ENCODE data around the gene STK17B.

Gene STK17B

DNA sequence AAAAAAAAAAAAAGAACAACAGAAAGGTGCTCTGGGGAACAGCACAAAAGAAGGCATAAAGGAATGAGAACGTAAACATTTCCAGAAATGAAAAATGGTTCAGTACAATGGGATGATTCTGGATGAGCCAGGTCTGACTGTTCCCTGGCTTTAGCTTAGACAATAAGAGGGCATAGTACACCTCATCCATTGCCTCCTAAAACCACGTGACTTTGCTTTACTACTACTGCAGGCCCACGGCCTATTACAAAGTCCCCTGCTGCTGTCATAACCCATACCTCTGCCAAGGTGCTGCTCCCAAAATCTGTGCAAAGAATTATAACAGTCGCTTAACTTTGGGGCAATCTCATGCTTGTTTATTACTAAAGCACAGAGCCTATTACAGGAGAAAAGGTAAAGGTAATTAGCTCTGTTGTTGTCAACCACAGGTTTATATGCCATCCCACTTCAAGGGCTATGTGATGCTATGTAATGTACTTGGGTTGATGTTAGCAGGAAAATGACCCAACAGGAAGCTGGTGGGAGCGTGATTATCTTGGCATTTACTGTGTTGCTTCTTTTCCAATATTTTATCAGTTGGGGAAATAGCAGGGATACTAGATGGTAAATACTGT lies 26.8 kb downstream of the STK17B start:
- Histone ChIP-seq H3K4me3 (ENCODE audit: low read length) (no peak overlapping the region), H3K36me3 (ENCODE audit: control insufficient read depth, insufficient read depth, low read length) (no peaks in the 10 kb centered on the region), H3K9me3 (ENCODE audit: control insufficient read depth, low read length) (no peaks in the 10 kb centered on the region), H3K9ac (ENCODE audit: low read length) (no peak overlapping the region), H3K27me3 (ENCODE audit: control insufficient read depth, insufficient read depth, low read length) (no peaks in the 10 kb centered on the region), H3K4me1 (ENCODE audit: control insufficient read depth, insufficient read depth, low read length) (peaks cover 6% of the 10 kb centered on the region)

DNA sequence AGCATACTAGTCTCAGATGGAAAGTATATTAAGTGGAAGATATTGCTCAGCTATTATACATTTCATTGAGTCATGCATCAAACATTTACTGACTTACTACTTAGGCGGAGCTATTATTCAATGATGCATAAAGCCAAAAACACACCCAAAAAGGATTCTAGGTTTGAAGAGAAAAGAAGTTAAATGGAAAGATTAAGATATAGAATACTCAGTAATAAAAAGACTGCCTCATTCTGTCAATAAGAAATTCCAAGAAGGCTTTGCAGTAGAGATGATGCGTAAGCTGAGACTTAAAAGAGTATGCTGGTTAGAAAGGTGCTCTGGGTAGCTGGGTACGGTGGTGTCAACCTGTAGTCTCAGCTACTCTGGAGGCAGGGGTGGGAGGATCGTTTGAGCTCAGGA lies 27.6 kb downstream of the STK17B start:
- Histone ChIP-seq H3K36me3 (ENCODE audit: control insufficient read depth, insufficient read depth, low read length) (no peaks in the 10 kb centered on the region), H3K9me3 (ENCODE audit: control insufficient read depth, low read length) (no peaks in the 10 kb centered on the region), H3K9ac (ENCODE audit: low read length) (no peak overlapping the region), H3K27me3 (ENCODE audit: control insufficient read depth, insufficient read depth, low read length) (no peaks in the 10 kb centered on the region), H3K4me1 (ENCODE audit: control insufficient read depth, insufficient read depth, low read length) (peaks cover under 1% of the 10 kb centered on the region), H3K4me3 (ENCODE audit: low read length) (no peak overlapping the region)

DNA sequence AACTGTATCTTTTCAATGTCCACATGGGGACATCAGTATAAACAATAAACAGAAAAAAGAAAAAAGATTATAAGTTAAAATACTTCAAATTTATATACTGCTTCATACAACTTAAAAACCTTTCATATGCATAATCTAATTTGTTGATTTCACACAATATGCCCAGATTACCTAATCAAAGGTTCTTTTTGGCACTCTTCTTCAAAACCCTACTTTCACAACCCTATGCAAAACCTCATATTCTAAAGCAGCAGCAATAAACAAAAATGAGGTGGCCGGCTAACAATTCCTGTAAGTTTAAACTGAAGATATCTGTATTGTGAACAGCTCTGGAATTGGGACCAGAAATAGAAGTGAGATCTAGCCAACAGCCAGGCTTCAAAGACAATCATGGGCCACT lies 28.6 kb downstream of the STK17B start:
- Histone ChIP-seq H3K4me3 (ENCODE audit: low read length) (no peak overlapping the region), H3K27me3 (ENCODE audit: control insufficient read depth, insufficient read depth, low read length) (no peaks in the 10 kb centered on the region), H3K4me1 (ENCODE audit: control insufficient read depth, insufficient read depth, low read length) (no peaks in the 10 kb centered on the region), H3K36me3 (ENCODE audit: control insufficient read depth, insufficient read depth, low read length) (no peaks in the 10 kb centered on the region), H3K9me3 (ENCODE audit: control insufficient read depth, low read length) (no peaks in the 10 kb centered on the region), H3K9ac (ENCODE audit: low read length) (no peak overlapping the region)

DNA sequence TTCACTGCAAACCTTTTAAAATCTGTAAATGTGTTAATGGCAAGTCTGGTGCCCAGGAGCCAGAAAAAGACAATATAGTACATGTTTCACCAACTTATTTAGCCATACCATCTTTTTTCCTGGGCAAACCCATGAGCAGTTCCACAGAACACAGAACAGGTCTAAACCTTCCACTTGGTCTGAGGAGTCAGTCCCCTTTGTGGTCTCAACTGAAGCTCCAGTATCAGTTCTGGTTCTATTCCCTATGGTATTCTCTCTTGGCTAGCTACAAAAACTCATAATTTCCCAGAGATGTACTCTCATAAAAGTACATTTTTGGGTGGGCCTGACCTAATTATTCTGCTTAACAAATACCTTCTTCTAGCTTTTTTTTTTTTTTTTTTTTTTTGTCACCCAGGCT lies 31.2 kb downstream of the STK17B start:
- Histone ChIP-seq H3K9ac (ENCODE audit: low read length) (no peak overlapping the region), H3K4me1 (ENCODE audit: control insufficient read depth, insufficient read depth, low read length) (no peaks in the 10 kb centered on the region), H3K4me3 (ENCODE audit: low read length) (no peak overlapping the region), H3K9me3 (ENCODE audit: control insufficient read depth, low read length) (no peaks in the 10 kb centered on the region), H3K27me3 (ENCODE audit: control insufficient read depth, insufficient read depth, low read length) (no peaks in the 10 kb centered on the region), H3K36me3 (ENCODE audit: control insufficient read depth, insufficient read depth, low read length) (no peaks in the 10 kb centered on the region)

DNA sequence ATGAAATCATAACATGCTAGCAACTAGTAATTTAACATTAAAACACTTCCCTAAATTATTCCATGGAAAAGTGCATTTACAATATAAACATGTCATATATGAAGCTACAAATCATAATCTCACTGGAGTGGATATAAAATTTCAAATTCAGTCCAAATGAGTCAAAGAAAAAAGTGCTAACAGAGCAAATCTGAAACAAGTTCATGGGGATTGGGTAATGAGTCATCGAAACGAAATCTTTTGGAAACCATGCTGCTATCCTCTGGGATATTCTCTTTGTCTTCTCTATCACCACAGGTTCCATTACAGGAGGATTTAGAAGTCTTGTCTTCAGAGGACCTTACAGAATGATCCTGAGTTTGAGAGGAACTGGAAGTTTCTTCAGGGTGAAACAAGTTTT lies 34.1 kb downstream of the STK17B start:
- no peaks in the 10 kb centered on the region for H3K36me3 ChIP-seq (ENCODE audit: control insufficient read depth, insufficient read depth, low read length)
- no peak overlapping the region for H3K4me3 ChIP-seq (ENCODE audit: low read length)
- peaks cover 2% of the 10 kb centered on the region for H3K9me3 ChIP-seq (ENCODE audit: control insufficient read depth, low read length)
- H3K4me1 ChIP-seq (ENCODE audit: control insufficient read depth, insufficient read depth, low read length): no peaks in the 10 kb centered on the region
- H3K9ac ChIP-seq (ENCODE audit: low read length): no peak overlapping the region
- H3K27me3 ChIP-seq (ENCODE audit: control insufficient read depth, insufficient read depth, low read length): no peaks in the 10 kb centered on the region

DNA sequence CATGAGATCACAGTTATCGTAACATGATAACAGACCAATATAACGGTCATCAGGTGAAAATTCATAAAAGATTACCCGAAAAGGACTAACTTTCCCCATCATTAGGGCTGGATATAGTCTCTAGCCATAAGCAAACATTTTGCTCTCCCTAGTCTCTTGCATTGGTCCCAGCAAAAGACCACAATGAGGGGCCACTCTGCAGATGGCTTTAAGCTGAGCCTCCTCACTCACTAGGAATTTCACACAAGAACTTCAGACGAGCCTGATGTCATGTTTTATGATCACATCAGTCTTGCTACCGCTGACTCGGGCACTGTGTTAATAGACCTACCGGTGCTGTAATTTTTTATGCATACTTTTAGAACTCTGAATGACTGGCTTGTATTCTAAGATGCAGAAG lies 35.2 kb downstream of the STK17B start:
- H3K9me3 ChIP-seq (ENCODE audit: control insufficient read depth, low read length): peaks cover 14% of the 10 kb centered on the region

DNA sequence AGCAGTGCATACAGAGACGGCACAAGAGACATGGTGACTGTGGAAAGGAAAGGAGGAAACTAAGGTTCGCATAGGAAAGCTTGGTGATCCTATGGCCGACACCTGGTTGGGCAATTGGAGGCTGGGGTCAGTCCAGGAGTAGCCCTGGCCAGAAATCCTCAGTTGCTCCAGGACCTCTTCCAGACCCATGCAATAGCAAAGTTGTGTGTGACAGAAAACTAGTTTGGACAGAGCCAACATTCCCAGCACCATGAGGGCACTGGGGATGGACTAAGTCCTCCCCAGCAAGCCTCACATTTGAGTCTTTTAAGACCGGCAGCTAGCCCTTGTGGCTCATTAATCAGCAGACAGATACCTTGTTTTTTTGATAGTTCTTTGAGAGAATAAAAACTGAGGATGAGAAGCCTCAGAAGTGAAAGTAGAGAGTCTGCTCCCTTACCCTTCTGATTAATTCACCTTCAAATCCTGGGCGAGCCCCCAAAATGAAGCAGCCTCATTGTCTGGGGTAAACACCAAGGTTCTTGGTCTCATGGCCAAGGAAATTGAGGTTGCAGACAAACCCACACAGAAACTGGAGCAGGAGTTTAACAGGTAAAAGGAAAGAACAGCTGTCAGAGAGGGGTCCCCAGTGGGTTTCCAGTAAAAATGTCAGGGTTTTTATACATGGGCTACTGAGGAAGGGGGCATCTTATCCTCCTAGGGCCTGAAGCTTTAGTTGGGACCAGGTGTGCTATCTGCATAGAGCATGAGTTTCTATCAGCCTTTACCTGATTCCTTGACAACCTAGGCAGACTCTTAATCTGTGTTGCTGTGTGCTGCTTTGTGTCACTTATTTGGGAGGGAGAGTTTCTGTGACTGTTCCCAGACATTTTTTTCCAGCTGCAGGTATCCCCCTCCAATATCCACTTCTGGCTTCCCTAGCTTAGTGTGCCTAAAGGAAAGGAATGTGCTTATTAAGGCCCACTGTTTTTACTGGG lies 39.1 kb downstream of the STK17B start:
- no peaks in the 10 kb centered on the region for H3K27me3 ChIP-seq (ENCODE audit: control insufficient read depth, insufficient read depth, low read length)
- H3K9me3 ChIP-seq (ENCODE audit: control insufficient read depth, low read length): peaks cover 22% of the 10 kb centered on the region
- no peaks in the 10 kb centered on the region for H3K4me1 ChIP-seq (ENCODE audit: control insufficient read depth, insufficient read depth, low read length)
- H3K36me3 ChIP-seq (ENCODE audit: control insufficient read depth, insufficient read depth, low read length): no peaks in the 10 kb centered on the region
- no peak overlapping the region for H3K4me3 ChIP-seq (ENCODE audit: low read length)
- H3K9ac ChIP-seq (ENCODE audit: low read length): no peak overlapping the region

More for the DNA sequence above, 35.2 kb downstream of the STK17B start:
- Histone ChIP-seq H3K4me3 (ENCODE audit: low read length) (no peak overlapping the region), H3K36me3 (ENCODE audit: control insufficient read depth, insufficient read depth, low read length) (no peaks in the 10 kb centered on the region), H3K27me3 (ENCODE audit: control insufficient read depth, insufficient read depth, low read length) (no peaks in the 10 kb centered on the region), H3K9ac (ENCODE audit: low read length) (no peak overlapping the region), H3K4me1 (ENCODE audit: control insufficient read depth, insufficient read depth, low read length) (no peaks in the 10 kb centered on the region)

DNA sequence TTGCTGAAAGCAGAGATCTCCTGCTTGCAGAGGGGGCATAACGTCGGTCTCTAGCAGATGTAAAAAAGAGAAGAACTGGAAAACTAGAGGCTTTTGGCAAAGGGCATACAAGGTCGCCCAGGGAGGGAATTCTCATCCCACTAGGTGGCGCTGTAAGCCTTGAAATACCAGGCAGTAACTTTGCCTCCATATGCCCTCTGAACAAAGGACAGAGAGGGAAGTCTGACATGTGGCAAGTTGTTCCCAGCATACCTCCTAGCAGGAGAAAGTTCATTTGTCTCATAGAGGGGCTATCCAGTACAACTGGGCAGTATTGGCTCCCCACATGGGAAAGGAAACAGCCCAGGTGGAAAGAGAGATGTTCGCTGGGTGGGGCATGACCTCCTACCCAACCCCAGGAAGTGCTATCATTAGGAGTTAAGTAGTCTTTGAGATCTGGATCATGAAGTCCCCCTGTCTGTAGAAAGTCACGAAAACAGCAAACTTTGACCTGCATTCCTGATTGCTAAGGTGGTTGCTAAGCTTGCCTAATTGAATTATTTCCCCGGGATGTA lies 39.9 kb downstream of the STK17B start:
- Histone ChIP-seq H3K9me3 (ENCODE audit: control insufficient read depth, low read length) (peaks cover 22% of the 10 kb centered on the region), H3K27me3 (ENCODE audit: control insufficient read depth, insufficient read depth, low read length) (no peaks in the 10 kb centered on the region), H3K4me1 (ENCODE audit: control insufficient read depth, insufficient read depth, low read length) (no peaks in the 10 kb centered on the region), H3K9ac (ENCODE audit: low read length) (no peak overlapping the region), H3K4me3 (ENCODE audit: low read length) (no peak overlapping the region), H3K36me3 (ENCODE audit: control insufficient read depth, insufficient read depth, low read length) (no peaks in the 10 kb centered on the region)

DNA sequence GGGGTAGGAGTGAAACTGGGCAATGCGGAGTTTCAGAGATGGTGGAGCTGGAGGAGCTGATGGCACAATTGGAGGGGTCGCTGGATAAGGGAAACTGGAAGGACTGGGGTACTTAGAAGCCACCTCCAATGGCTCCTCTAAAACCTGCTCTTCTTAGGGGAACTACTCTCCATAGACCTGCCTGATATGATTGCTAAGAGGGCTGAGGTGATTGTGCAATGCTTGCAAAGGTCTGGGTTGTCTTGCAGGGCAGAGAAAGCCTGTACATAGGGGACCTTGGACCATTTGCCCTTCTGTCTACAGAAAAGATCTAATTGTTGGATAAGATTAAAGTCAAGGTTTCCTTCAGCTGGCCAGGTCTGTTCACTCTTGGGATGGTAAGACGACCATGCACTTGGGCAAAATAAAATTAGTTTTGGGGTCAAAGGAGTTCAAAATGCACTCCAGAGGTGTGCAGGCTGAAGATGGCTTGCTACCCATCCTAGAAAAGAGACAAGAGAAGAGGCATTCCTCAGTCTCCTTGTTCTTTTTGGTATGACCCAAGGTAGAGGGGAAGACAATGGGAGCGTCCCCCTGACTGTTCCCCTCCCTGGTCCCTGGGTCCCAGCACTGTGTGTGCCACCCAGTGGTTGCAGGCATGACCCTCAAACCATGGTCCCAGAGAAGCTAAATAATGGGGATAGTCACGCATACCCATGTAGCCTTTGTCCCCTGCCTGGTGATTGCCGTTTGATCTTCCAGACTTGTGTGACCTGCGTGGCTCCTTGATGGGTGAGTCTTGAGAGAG lies 41.1 kb downstream of the STK17B start:
- peaks cover 22% of the 10 kb centered on the region for H3K9me3 ChIP-seq (ENCODE audit: control insufficient read depth, low read length)
- H3K4me3 ChIP-seq (ENCODE audit: low read length): no peak overlapping the region

DNA sequence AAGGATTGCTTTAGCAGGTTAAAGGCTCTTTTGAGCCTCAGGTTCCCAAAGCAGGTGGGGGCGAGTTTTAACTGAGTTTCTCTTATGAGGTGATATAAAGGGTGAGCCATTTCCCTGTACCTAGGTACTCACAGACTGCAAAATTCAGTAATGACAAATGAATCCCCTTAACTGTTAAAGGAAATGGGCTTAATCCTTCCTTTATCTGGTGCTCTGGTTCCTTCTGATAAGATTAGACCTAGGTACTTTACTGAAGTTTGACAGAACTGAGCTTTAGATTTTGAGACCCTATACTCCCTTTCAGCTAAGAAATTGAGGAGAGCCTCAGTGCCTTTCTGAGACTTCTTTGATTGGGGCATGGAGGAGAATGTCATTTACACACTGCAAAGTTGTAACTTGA lies 42.6 kb downstream of the STK17B start:
- H3K36me3 ChIP-seq (ENCODE audit: control insufficient read depth, insufficient read depth, low read length): no peaks in the 10 kb centered on the region
- H3K9me3 ChIP-seq (ENCODE audit: control insufficient read depth, low read length): peaks cover 22% of the 10 kb centered on the region
- no peaks in the 10 kb centered on the region for H3K27me3 ChIP-seq (ENCODE audit: control insufficient read depth, insufficient read depth, low read length)
- H3K4me1 ChIP-seq (ENCODE audit: control insufficient read depth, insufficient read depth, low read length): no peaks in the 10 kb centered on the region
- no peak overlapping the region for H3K4me3 ChIP-seq (ENCODE audit: low read length)
- no peak overlapping the region for H3K9ac ChIP-seq (ENCODE audit: low read length)

More for the DNA sequence above, 41.1 kb downstream of the STK17B start:
- no peaks in the 10 kb centered on the region for H3K4me1 ChIP-seq (ENCODE audit: control insufficient read depth, insufficient read depth, low read length)
- H3K36me3 ChIP-seq (ENCODE audit: control insufficient read depth, insufficient read depth, low read length): no peaks in the 10 kb centered on the region
- H3K9ac ChIP-seq (ENCODE audit: low read length): no peak overlapping the region
- no peaks in the 10 kb centered on the region for H3K27me3 ChIP-seq (ENCODE audit: control insufficient read depth, insufficient read depth, low read length)

DNA sequence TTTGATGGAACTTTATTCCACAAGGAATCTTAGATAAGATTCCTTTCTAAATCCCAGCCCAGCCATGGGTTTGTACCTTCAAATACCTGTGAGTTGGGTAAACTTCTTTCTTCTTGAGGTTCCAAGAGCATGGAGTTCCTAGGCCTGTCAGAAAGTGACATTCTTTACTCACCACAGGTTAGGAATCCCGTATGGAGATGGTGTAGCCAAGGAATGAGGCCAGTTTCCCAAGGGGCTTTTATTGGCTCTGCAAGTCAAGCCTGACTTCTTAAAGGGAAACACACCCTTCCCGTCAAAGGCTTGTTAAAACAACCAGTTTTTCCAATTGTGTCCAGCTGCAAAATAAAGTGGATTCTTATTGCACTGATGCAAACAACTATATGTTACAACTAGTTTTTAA lies 45.8 kb downstream of the STK17B start:
- Histone ChIP-seq H3K9me3 (ENCODE audit: control insufficient read depth, low read length) (peaks cover 6% of the 10 kb centered on the region), H3K36me3 (ENCODE audit: control insufficient read depth, insufficient read depth, low read length) (no peaks in the 10 kb centered on the region), H3K9ac (ENCODE audit: low read length) (no peak overlapping the region), H3K4me1 (ENCODE audit: control insufficient read depth, insufficient read depth, low read length) (no peaks in the 10 kb centered on the region), H3K4me3 (ENCODE audit: low read length) (no peak overlapping the region), H3K27me3 (ENCODE audit: control insufficient read depth, insufficient read depth, low read length) (no peaks in the 10 kb centered on the region)
